MM.1S (cell line): Measurements from ENCODE around the gene JPT2.

Experiments used
- CTCF ChIP-seq: fragments of 300-600 bp; sonication (generic); IDR thresholded peaks from 2 replicates; pipeline ENCODE4 v1.5.1; 2016; ENCODE audit warnings: antibody characterized with exemption, low read length, mixed read lengths
- EZH2phosphoT487 ChIP-seq: fragments of 300-600 bp; sonication (generic); IDR thresholded peaks from 2 replicates; pipeline ENCODE4 v1.6.1; 2018; ENCODE audit warnings: antibody characterized with exemption, low read length

GRCh38 chr16:1712791-1713261 is 34.7 kb downstream of the JPT2 start:
- no peak for TF ChIP-seq CTCF
- no peak for TF ChIP-seq EZH2phosphoT487
